UCSD-AML1 (cell line): ENCODE results near the gene NEURL2.

Experiments used
- DNase-seq: peaks from one replicate; lab custom pipeline; 2025; ENCODE audit not compliant: unreplicated experiment; lab: John Stamatoyannopoulos, UW

NEURL2 gene

GRCh38 chr20:45848421-45848820 is 42.6 kb downstream of the NEURL2 start:
- no peak for DNase-seq

DNA sequence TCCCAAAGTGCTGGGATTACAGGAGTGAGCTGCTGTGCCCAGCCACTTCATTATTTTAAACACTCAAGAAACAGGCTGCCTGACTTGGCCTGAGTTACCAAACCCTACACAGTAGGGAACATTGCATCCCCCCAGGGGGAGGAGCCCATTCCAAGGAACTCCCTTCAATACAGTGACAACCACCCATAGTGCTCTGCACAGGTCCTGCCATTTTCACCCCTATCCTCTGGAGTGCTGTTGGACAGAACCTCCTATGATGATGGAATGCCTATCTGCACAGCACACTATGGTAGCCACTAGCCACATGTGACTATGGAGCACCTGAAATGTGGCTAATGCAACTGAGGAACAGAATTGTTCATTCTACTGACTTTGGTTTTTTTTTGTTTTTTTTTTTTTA is 45.6 kb downstream of the NEURL2 start:
- no peak for DNase-seq

DNA sequence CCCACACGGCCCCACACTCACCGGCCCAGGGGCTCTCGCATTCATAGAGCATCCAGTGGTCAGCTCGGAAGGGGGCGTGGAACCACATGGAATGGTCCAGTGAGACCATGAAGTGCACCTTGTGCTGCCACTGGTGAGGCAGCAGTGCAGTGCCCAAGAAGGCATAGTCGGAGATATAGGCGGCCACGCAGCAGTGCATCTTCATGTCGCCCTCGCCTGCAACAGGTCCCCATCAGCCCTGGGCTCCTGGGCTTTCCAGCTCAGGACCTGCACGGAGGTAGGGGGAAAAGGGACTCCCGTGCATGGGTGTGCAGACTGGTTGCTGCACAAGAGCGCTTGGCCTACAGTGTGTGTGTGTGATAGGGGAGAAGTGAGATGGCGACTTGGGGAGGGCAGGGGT is 47.5 kb downstream of the NEURL2 start:
- no peak for DNase-seq

DNA sequence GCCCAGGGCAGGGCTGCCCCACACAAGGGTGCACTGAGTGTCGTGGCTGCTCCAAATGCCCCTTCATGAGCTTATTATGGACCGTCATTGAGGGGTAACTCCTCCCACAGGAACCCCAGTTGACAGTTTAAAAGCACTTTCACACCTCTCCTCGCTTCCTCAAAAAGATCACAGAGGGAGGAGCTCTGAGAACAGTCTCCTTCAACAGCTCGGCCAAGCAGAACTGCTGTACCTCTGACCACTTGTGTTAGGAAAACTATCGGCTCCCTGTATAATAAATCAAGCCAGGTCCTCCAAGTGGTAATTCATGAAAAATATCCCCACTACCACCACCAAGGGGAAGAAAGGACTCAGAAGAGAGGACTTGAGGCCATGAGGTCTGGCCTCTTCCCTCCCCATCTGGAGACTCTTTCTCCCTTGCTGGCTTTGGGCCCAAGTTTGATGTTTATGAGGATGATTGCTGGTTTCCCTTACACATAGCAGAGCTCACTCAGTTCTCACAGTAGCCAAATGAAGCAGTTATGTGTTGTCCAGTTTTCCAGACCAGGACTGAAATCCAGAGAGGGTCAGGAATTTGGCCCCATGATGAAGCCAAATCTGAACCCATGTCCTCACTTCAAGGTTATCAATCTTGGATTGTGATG is 48.7 kb downstream of the NEURL2 start:
- no peak for DNase-seq

DNA sequence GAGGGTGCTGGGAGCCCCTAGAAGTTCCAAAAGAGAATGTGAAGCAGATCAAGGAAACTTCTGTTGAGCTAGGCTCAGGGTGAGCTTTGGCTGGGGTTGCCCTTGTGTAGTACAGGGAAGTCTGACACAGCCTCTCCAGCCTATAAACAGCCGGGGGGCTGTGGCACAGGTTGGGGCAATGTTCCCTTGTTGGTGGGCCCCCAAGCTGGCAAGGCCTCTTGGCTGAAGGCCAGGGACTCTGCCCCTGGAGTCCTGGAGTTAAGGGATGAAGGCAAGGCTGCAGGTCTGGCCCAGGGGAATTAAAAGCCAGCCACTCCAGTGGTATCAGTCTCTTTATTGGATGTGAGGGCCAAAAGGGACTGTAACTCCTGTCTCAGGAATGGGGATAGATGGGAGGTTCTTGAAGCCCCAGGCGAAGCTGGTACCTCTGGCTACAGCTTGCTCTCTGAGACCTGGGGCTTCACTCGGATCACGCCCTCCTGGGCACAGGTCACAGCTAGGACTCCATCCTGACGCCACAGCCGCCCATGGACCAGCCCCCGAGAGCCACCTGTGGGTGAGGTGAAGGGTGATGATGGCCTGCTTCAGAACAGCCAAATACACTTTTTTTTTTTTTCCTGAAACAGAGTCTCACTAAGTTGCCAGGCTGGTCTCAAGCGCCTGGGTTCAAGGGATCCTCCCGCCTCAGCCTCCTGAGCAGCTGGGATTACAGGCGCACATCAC is 49.4 kb downstream of the NEURL2 start:
- DNase-seq = no peak

DNA sequence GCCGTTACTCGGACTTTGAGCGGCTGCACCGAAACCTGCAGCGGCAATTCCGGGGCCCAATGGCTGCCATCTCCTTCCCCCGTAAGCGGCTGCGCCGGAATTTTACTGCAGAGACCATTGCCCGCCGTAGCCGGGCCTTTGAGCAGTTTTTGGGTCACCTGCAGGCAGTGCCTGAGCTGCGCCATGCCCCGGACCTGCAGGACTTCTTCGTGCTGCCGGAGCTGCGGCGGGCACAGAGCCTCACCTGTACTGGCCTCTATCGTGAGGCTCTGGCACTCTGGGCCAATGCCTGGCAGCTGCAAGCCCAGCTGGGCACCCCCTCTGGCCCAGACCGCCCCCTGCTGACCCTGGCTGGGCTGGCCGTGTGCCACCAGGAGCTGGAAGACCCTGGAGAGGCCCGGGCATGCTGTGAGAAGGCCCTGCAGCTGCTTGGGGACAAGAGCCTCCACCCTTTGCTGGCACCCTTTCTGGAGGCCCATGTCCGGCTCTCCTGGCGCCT is 50.3 kb downstream of the NEURL2 start:
- DNase-seq = no peak
